Astrocyte of the cerebellum (primary cell): ENCODE results near the gene SPOP.

ENCODE experiments used
- DNase-seq: peaks from one replicate; pipeline ENCODE4 v3.0.0-alpha.2; 2011; ENCODE audit warnings: low read depth
- H3K4me3 ChIP-seq: 2 replicates; pipeline ENCODE4 v1.5.1; 2011; ENCODE audit warnings: mild to moderate bottlenecking, low read depth, low read length, moderate library complexity
- in situ Hi-C: cut with HindIII; loops from 2 replicates; pipeline ENCODE4 v1.10.0; 2017; ENCODE audit warnings: low sequenced_read_pairs
- TF ChIP-seq, protein P1 (sequence below): IDR thresholded peaks from 2 replicates; pipeline ENCODE4 v1.5.1; 2012; ENCODE audit warnings: low read length, low read depth, moderate library complexity, mild to moderate bottlenecking; ENCODE audit errors: missing control alignments

Gene SPOP

DNA sequence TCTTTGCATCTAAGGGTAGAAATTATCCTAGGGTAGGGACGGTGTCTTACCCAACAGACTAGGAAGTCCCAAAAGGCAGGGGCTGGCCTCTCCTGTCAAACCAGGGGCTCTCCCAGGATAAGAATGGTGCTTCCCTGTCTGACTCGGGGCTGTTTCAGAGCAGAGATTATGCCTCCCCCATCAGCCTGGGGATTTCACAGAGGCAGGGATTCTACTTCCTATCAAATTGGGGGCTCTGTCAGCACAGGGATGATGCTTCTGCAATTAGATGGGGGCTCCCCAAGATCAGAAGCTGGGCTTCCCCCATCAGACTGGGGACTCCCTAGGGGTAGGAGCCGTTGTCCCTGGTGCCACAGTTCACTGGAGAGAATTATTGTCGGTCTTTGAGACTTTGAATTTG lies 99.9 kb downstream of the SPOP start:
- TF ChIP-seq, protein P1, sequence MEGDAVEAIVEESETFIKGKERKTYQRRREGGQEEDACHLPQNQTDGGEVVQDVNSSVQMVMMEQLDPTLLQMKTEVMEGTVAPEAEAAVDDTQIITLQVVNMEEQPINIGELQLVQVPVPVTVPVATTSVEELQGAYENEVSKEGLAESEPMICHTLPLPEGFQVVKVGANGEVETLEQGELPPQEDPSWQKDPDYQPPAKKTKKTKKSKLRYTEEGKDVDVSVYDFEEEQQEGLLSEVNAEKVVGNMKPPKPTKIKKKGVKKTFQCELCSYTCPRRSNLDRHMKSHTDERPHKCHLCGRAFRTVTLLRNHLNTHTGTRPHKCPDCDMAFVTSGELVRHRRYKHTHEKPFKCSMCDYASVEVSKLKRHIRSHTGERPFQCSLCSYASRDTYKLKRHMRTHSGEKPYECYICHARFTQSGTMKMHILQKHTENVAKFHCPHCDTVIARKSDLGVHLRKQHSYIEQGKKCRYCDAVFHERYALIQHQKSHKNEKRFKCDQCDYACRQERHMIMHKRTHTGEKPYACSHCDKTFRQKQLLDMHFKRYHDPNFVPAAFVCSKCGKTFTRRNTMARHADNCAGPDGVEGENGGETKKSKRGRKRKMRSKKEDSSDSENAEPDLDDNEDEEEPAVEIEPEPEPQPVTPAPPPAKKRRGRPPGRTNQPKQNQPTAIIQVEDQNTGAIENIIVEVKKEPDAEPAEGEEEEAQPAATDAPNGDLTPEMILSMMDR, result no peak
- in situ Hi-C loops, result no loop called here
- no peak for DNase-seq
- no peak overlapping the region for H3K4me3 ChIP-seq

GRCh38 chr17:49577650-49577934 lies 100.3 kb downstream of the SPOP start:
- TF ChIP-seq, protein P1, result no peak
- DNase-seq, result no peak
- in situ Hi-C loops, result no loop called here
- H3K4me3 ChIP-seq, result no peak overlapping the region

DNA sequence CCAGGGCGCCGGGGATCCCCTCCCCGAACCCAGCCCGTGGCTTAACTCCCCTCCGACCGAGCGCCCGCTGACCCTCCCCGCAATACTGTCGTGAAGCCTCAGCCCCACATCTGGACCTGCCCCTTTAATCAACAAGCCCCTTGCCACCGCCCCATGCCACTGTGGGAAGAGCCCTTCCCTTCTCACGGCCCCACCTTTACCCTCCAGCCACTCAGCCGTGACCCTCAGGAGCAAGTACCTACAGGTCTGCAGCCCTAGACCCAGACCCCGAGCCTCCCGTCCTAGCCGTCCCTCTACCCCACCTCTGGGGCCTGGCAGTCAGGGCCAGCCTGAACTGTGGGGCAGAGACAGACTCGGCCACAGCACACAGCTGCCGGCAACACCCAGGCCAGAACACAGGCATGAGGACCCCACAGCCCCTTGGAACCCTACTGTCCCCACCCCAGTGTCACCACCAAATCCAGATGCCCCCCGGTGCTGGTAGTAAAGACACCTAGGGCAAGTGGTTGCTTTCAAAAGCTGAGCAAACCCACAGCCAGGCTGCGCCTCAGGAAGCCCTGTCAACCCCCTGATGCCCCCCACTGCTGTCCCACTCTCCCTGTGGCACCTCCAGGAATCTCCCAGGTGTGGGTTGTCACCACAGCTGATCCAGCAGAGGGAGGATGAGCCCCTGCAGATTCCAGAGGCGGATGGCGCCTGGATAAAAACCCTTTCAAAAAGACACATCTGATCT lies 100.8 kb downstream of the SPOP start:
- DNase-seq, result no peak

DNA sequence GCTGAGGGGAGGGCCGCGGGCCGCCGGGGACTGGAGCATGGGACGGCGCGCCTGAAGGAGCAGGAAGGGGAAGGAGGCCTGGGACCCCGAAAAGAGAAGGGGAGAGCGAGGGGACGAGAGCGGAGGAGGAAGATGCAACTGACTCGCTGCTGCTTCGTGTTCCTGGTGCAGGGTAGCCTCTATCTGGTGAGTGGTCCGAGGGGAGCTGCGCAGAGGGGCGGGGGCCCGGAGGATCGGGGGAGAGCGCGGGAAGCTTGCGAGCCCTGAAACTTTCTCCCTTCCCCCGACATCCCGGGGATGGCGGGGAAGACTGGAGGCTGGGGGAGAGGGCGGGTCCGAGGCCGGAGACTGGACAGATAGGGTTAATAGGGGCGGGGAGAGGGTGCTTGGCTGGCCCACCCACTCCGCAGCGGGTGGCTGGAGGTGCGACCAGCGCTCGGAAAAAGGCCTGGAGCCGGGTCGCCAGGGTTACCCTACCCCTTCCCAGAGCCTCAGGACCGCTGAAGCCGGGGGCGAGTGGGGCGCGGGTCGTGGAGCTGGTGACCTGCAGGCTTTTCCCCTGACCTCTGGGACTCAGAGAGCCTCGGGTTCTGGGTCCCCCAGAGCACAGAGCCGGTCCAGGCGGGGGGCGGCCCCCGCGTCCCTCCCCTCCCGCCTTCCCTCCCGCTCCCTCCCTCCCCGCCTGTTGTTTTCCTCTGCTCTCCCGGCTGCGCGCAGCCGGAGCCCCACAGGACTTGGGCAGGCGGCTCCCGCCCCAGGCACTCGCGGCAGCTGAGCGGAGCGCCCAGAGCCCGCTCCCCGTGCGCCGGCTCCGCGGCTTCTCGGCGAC lies 101.6 kb downstream of the SPOP start:
- no peak for DNase-seq
- H3K4me3 ChIP-seq, result peak overlapping the region; percentile 48
- TF ChIP-seq, protein P1, result no peak
- in situ Hi-C loops, result no loop called here

More for the DNA sequence above, 100.8 kb downstream of the SPOP start:
- in situ Hi-C loops, result no loop called here
- H3K4me3 ChIP-seq, result peak overlapping the region; percentile 48
- TF ChIP-seq, protein P1, result no peak

- no peak for DNase-seq
- in situ Hi-C loops, result no loop called here
- TF ChIP-seq, protein P1, result peak; percentile 9
- peak within 1 kb of the TSS; percentile 48 for H3K4me3 ChIP-seq
Observed at GRCh38 chr17:49575679-49576087, 102.2 kb downstream of the SPOP start, which contains the start of gene NXPH3. Gene NXPH3, plus strand, starts transcription at chr17:49575871. Its CDS starts 349 bp downstream, at chr17:49576220.

DNA sequence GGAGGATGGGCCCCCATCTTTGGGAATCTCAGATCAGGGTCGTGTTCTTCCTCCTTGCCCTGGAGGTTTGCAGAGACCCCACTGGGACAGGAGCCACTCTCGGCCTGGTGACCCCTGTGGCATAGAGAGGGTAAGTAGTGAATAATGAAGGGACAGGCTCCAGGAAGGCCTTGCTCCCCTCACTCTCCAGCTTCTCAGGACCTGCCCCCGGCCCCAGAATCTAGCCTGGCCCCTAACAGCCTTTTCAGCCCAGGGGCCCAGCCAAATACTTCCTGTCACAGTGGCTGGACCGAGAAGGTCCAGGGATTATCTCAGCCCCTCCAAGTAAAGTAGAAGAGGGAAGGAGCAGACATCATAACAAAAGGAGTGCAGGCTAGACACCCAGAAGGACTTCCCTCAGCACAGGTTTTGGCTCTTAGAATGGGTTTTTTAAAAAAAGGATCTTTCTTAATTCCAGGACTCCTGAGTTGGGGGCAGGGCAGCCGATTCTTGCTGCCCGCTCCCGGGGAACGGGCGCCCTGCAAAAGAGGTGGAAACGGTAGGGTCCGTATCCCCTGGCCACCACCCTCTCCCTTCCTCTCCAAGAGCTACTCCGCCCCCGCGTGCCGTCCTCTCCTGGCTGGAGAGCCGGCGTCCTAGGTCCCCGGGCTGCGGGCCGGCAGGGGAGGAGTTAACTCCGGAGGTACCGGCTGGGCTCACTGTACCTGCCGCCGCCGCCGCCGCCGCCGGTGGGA lies 102.8 kb downstream of the SPOP start:
- TF ChIP-seq, protein P1, result no peak
- H3K4me3 ChIP-seq, result no peak overlapping the region
- no peak for DNase-seq
- in situ Hi-C loops, result no loop called here
